K562 (cell line): ENCODE data around the gene TBCCD1. TPM values are rescaled to one million over a fixed set of nuclear protein-coding genes. Genes with fewer than 3 reads are reported as not detected.

Experiments
- BCL6 ChIP-seq: fragments of 250-450 bp; sonication (Bioruptor Pico); IDR thresholded peaks from 2 replicates; pipeline ENCODE4 v1.4.0; 2020
- E2F6 ChIP-seq, 2 experiments: IDR thresholded peaks; 2 replicates each; pipeline ENCODE4 v1.6.1; 2011; ENCODE audit warnings: borderline replicate concordance in 1 of 2, control low read depth in 1 of 2, low read depth in 1 of 2, low read length in 1 of 2, mild to moderate bottlenecking in 1 of 2, mixed read lengths in 1 of 2, moderate library complexity in 1 of 2; ENCODE audit not compliant: insufficient read depth in 1 of 2, insufficient read length in 1 of 2, poor library complexity in 1 of 2, severe bottlenecking in 1 of 2; ENCODE audit errors: extremely low read depth in 1 of 2
- ESRRA ChIP-seq: fragments of 450-650 bp; IDR thresholded peaks from 2 replicates; pipeline ENCODE4 v1.6.1; 2014; ENCODE audit warnings: low read depth, mild to moderate bottlenecking, moderate library complexity, borderline replicate concordance
- ETV5 ChIP-seq: sonication (generic); formaldehyde crosslinking; IDR thresholded peaks from 2 replicates; pipeline ENCODE4 v1.4.0; 2020; ENCODE audit warnings: low read depth, mild to moderate bottlenecking, missing genetic modification reagents
- GTF2A2 ChIP-seq: IDR thresholded peaks from 2 replicates; pipeline ENCODE4 v1.6.1; 2016; ENCODE audit warnings: mild to moderate bottlenecking, missing genetic modification characterization, missing compliant biosample characterization
- HNRNPLL ChIP-seq: fragments of 200-400 bp; formaldehyde crosslinking; IDR thresholded peaks from 2 replicates; pipeline ENCODE4 v1.6.1; 2017; ENCODE audit warnings: low read length, low read depth, mild to moderate bottlenecking; ENCODE audit not compliant: poor library complexity, severe bottlenecking
- MAX ChIP-seq: sonication (generic); formaldehyde crosslinking; IDR thresholded peaks from 2 replicates; pipeline ENCODE4 v1.9.0; 2022; ENCODE audit warnings: mild to moderate bottlenecking, missing genetic modification reagents
- MLX ChIP-seq, 2 experiments: fragments of 450-650 bp in 1 of 2; sonication (generic) in 1 of 2; formaldehyde crosslinking; conservative IDR thresholded peaks; 2 replicates each; pipeline versions ENCODE4 v1.4.0 to v1.8.1; 2020 to 2022; ENCODE audit warnings: mild to moderate bottlenecking in 1 of 2, missing genetic modification reagents in 1 of 2
- NCOA6 ChIP-seq: fragments of 450-650 bp; IDR thresholded peaks from 2 replicates; pipeline ENCODE4 v1.6.1; 2017; ENCODE audit warnings: mild to moderate bottlenecking
- NFE2 ChIP-seq: IDR thresholded peaks from 2 replicates; pipeline ENCODE4 v1.6.1; 2014; ENCODE audit warnings: antibody characterized with exemption, low read depth
- PATZ1 ChIP-seq: fragments of 250-450 bp; sonication (Bioruptor Pico); IDR thresholded peaks from 2 replicates; pipeline ENCODE4 v1.5.0; 2020; ENCODE audit warnings: mild to moderate bottlenecking, borderline replicate concordance
- PHB2 ChIP-seq: fragments of 450-650 bp; IDR thresholded peaks from 2 replicates; pipeline ENCODE4 v1.6.1; 2017; ENCODE audit warnings: low read depth
- SPI1 ChIP-seq: IDR thresholded peaks from 2 replicates; pipeline ENCODE4 v1.6.1; 2011; ENCODE audit warnings: low read depth, low read length, control low read depth, borderline replicate concordance
- polyA plus RNA-seq, 8 experiments: library from polyadenylated mRNA; depleted of rRNA in 4 of 8; stranded (reverse) in 5 of 8; unstranded in 3 of 8; fragments of >200 nt; fragmentation: Nextera tagmentation in 2 of 8; fragmentation: Illumina TruSeq in 1 of 8; extraction: Ambion mirVana in 2 of 8; extraction: Trizol in 1 of 8; gene quantifications; 2 replicates each; pipeline versions ENCODE4 v1.2.1 to v1.2.3, GENCODE V29; 2011 to 2014; ENCODE audit warnings: inconsistent platforms in 1 of 8, missing spikeins in 1 of 8
- total RNA-seq, 7 experiments: library from RNA; depleted of rRNA in 6 of 7; stranded (reverse); fragments of >200 nt in 6 of 7; fragmentation: Illumina TruSeq in 2 of 7; extraction: Trizol in 2 of 7; gene quantifications; 2 replicates each; pipeline versions ENCODE4 v1.2.1 to v1.2.3, GENCODE V29; 2011 to 2021; ENCODE audit warnings: low replicate concordance in 1 of 7
- TF ChIP-seq, protein P1 (sequence below): fragments of 450-650 bp; IDR thresholded peaks from 2 replicates; pipeline ENCODE4 v1.6.1; 2016; ENCODE audit warnings: low read depth

The TBCCD1 gene
- total and polyA plus RNA-seq, 9 of the 15 experiments (the other 6 are each of a cell fraction or from before 2014, with no cell fraction given): 17.7 to 31.1 (median 21.2) TPM

DNA sequence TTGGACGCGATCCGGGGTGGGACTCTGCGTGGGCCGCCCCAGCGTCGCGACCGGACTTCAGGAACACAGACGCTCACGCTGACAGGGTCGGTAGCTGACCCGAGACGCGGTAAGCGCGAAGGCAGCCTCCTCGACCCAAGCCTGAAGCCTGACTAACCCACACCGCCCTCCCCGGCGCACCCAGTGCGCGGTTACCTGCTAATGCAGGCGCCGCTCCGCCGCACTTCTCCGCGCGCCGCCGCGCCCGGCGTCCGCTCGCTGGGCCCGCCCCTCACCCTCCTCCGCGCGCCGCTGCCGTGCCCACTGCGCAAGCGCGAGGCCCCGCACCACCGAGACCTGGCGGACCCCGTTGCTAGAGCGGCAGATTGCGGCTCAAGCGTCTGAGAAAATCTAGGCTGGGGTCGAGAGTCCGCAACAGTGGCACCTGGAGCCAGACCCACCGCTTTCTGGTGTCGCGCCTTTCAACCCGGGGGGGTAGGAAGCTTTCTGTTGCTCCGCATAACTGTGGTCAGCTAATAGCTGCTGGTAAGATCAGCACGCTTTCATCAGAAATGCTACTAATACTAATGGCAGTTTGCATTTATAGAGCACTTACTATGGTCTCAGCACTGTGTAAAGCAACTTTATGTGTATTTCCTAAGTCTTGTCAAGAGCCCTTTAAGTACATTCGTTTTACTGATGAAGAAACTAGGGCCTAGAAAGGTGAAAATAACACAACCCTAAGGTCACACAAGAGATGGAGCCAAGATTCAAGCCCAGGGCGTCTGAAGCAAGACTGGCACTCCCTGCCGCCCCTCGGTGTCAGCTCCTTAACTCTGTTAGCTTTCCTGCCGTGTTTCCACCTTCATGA lies at the start of gene TBCCD1 (continued):
- TF ChIP-seq, protein P1, sequence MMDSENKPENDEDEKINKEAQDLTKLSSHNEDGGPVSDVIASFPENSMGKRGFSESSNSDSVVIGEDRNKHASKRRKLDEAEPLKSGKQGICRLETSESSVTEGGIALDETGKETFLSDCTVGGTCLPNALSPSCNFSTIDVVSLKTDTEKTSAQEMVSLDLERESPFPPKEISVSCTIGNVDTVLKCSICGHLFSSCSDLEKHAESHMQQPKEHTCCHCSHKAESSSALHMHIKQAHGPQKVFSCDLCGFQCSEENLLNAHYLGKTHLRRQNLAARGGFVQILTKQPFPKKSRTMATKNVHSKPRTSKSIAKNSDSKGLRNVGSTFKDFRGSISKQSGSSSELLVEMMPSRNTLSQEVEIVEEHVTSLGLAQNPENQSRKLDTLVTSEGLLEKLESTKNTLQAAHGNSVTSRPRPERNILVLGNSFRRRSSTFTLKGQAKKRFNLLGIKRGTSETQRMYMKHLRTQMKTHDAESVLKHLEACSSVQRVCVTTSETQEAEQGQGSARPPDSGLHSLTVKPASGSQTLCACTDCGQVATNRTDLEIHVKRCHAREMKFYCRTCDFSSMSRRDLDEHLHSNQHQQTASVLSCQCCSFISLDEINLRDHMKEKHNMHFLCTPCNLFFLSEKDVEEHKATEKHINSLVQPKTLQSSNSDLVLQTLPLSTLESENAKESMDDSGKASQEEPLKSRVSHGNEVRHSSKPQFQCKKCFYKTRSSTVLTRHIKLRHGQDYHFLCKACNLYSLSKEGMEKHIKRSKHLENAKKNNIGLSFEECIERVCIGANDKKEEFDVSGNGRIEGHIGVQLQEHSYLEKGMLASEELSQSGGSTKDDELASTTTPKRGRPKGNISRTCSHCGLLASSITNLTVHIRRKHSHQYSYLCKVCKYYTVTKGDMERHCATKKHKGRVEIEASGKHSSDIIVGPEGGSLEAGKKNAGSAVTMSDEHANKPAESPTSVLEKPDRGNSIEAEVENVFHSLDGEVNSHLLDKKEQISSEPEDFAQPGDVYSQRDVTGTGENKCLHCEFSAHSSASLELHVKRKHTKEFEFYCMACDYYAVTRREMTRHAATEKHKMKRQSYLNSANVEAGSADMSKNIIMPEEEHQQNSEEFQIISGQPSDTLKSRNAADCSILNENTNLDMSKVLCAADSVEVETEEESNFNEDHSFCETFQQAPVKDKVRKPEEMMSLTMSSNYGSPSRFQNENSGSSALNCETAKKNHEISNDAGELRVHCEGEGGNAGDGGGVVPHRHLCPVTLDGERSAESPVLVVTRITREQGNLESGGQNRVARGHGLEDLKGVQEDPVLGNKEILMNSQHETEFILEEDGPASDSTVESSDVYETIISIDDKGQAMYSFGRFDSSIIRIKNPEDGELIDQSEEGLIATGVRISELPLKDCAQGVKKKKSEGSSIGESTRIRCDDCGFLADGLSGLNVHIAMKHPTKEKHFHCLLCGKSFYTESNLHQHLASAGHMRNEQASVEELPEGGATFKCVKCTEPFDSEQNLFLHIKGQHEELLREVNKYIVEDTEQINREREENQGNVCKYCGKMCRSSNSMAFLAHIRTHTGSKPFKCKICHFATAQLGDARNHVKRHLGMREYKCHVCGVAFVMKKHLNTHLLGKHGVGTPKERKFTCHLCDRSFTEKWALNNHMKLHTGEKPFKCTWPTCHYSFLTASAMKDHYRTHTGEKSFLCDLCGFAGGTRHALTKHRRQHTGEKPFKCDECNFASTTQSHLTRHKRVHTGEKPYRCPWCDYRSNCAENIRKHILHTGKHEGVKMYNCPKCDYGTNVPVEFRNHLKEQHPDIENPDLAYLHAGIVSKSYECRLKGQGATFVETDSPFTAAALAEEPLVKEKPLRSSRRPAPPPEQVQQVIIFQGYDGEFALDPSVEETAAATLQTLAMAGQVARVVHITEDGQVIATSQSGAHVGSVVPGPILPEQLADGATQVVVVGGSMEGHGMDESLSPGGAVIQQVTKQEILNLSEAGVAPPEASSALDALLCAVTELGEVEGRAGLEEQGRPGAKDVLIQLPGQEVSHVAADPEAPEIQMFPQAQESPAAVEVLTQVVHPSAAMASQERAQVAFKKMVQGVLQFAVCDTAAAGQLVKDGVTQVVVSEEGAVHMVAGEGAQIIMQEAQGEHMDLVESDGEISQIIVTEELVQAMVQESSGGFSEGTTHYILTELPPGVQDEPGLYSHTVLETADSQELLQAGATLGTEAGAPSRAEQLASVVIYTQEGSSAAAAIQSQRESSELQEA: no peak
- TF ChIP-seq MLX (CRISPR knock-in tag; conservative IDR thresholded peaks at IDR 0.05): no peak
- peak; percentile 56 for TF ChIP-seq MAX (CRISPR knock-in tag)
- 0 out of 2 replicates have a peak, but pooled peaks have one; percentile 51 for TF ChIP-seq ETV5 (CRISPR knock-in tag)
- TF ChIP-seq BCL6 (CRISPR knock-in tag): no peak
- TF ChIP-seq GTF2A2 (tag): no peak
- no peak for TF ChIP-seq NCOA6
- TF ChIP-seq PATZ1 (CRISPR knock-in tag): no peak
- TF ChIP-seq NFE2: no peak
- peak; percentile 35 to 67 for TF ChIP-seq E2F6 (IDR thresholded peaks at IDR 0.05; ENCODE audit: borderline replicate concordance in 1 of 2, extremely low read depth in 1 of 2, insufficient read depth in 1 of 2, insufficient read length in 1 of 2, low read depth in 1 of 2, low read length in 1 of 2, poor library complexity in 1 of 2, severe bottlenecking in 1 of 2)
- no peak for TF ChIP-seq SPI1
- TF ChIP-seq HNRNPLL: peak; percentile 64
- no peak for TF ChIP-seq PHB2
- TF ChIP-seq ESRRA: peak; percentile 75
